HCT116 (cell line): Measurements from ENCODE around the gene PROX2.

Experiments
- CEBPB ChIP-seq: IDR thresholded peaks from 2 replicates; pipeline ENCODE4 v1.6.1; 2012; ENCODE audit warnings: low read depth
- EZH2 ChIP-seq: fragments of 200-600 bp; sonication (generic); IDR thresholded peaks from 2 replicates; pipeline ENCODE4 v1.6.1; 2017; ENCODE audit warnings: antibody characterized with exemption, mixed run types
- EZH2phosphoT487 ChIP-seq: fragments of 200-600 bp; IDR thresholded peaks from 2 replicates; pipeline ENCODE4 v1.6.1; 2018; ENCODE audit warnings: antibody characterized with exemption, borderline replicate concordance
- POLR2AphosphoS5 ChIP-seq: IDR thresholded peaks from 2 replicates; pipeline ENCODE4 v1.6.1; 2011; ENCODE audit warnings: mild to moderate bottlenecking, low read depth, low read length, moderate library complexity
- TCF7L2 ChIP-seq: IDR thresholded peaks from 2 replicates; pipeline ENCODE4 v1.7.0; 2011; ENCODE audit warnings: borderline replicate concordance, inconsistent platforms; ENCODE audit not compliant: insufficient read depth, insufficient read length; ENCODE audit errors: extremely low read depth
- TF ChIP-seq, protein P1 (sequence below), 3 experiments: fragments of 200-600 bp in 1 of 3; sonication (generic) in 1 of 3; IDR thresholded peaks in 2 of 3; conservative IDR thresholded peaks in 1 of 3; 2 replicates each; pipeline ENCODE4 v1.5.1; 2012 to 2017; ENCODE audit warnings: low read depth in 2 of 3, low read length in 2 of 3, antibody characterized with exemption in 1 of 3, borderline replicate concordance in 1 of 3, control low read depth in 1 of 3, mild to moderate bottlenecking in 1 of 3, mixed read lengths in 1 of 3, mixed run types in 1 of 3, moderate library complexity in 1 of 3; ENCODE audit not compliant: insufficient read depth in 1 of 3
- TF ChIP-seq, protein P2 (sequence below): IDR thresholded peaks from 2 replicates; pipeline ENCODE4 v1.6.1; 2012

DNA sequence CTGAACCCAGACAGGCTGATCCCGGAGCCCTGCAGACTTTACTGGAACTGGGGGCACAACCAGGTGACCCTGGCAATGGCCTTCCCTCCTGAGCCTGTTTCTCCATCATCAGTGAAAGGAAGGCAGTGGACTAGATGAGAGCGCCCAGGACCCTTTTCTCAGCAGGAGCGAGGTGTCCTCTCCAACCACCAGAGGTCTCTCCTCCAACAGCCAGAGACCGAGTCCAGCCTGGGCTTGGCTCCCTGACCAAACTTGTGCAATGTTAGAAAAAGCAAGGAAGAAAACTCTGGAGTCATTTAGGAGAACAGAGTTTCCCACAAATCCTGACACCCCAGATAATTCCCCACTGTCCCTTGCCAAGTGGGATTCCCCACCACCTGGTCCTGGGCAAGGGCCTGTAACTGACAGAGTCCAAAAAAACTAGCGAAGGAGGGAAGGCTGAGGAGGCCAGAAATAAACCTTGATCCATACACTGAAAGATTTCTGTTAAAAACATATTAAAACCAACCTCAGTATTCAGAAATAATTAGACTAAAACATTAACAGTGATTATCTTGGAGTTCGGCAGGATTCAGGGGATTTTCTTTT lies 38.1 kb upstream of the PROX2 start:
- no peak for TF ChIP-seq TCF7L2
- TF ChIP-seq, protein P1, sequence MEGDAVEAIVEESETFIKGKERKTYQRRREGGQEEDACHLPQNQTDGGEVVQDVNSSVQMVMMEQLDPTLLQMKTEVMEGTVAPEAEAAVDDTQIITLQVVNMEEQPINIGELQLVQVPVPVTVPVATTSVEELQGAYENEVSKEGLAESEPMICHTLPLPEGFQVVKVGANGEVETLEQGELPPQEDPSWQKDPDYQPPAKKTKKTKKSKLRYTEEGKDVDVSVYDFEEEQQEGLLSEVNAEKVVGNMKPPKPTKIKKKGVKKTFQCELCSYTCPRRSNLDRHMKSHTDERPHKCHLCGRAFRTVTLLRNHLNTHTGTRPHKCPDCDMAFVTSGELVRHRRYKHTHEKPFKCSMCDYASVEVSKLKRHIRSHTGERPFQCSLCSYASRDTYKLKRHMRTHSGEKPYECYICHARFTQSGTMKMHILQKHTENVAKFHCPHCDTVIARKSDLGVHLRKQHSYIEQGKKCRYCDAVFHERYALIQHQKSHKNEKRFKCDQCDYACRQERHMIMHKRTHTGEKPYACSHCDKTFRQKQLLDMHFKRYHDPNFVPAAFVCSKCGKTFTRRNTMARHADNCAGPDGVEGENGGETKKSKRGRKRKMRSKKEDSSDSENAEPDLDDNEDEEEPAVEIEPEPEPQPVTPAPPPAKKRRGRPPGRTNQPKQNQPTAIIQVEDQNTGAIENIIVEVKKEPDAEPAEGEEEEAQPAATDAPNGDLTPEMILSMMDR (IDR thresholded peaks at IDR 0.05 in 2 of 3, conservative IDR thresholded peaks at IDR 0.05 in 1 of 3; ENCODE audit: borderline replicate concordance in 1 of 3, insufficient read depth in 1 of 3, low read depth in 2 of 3, low read length in 2 of 3): peak; percentile 68 to 85 (median 75); a peak in 5 of 6 replicates
- no peak for TF ChIP-seq CEBPB
- TF ChIP-seq, protein P2, sequence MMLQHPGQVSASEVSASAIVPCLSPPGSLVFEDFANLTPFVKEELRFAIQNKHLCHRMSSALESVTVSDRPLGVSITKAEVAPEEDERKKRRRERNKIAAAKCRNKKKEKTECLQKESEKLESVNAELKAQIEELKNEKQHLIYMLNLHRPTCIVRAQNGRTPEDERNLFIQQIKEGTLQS: no peak
- TF ChIP-seq EZH2phosphoT487: no peak
- no peak for TF ChIP-seq EZH2
- no peak for TF ChIP-seq POLR2AphosphoS5
